Neutrophil (primary cell): ENCODE data around the gene ZC3H10.

Experiments used
- H3K27ac ChIP-seq: fragments of 200-600 bp; sonication (generic); 2 replicates; pipeline ENCODE4 v1.5.1; 2016; ENCODE audit warnings: mild to moderate bottlenecking, moderate library complexity
- H3K27me3 ChIP-seq: fragments of 200-600 bp; sonication (generic); 2 replicates; pipeline ENCODE4 v1.6.0; 2016; ENCODE audit warnings: mild to moderate bottlenecking
- H3K36me3 ChIP-seq: fragments of 200-600 bp; sonication (generic); 2 replicates; pipeline ENCODE4 v1.5.1; 2017
- H3K4me1 ChIP-seq, 2 experiments: fragments of 200-600 bp in 1 of 2; sonication (generic) in 1 of 2; 1 replicate in 1 of 2; 2 replicates in 1 of 2; pipeline versions ENCODE4 v1.5.1 to v1.6.1; 2013 to 2016; ENCODE audit warnings: low read depth in 1 of 2, low read length in 1 of 2, mild to moderate bottlenecking in 1 of 2, moderate library complexity in 1 of 2; ENCODE audit not compliant: control insufficient read depth in 1 of 2, insufficient read depth in 1 of 2
- H3K4me3 ChIP-seq, 2 experiments: fragments of 200-600 bp in 1 of 2; sonication (generic) in 1 of 2; 1 replicate in 1 of 2; 2 replicates in 1 of 2; pipeline ENCODE4 v1.5.1; 2013 to 2016; ENCODE audit warnings: low read depth in 1 of 2, low read length in 1 of 2, mild to moderate bottlenecking in 1 of 2, moderate library complexity in 1 of 2
- H3K9me3 ChIP-seq: fragments of 200-600 bp; sonication (generic); 2 replicates; pipeline ENCODE4 v1.5.1; 2016
- CTCF ChIP-seq: fragments of 200-600 bp; sonication (generic); IDR thresholded peaks from 2 replicates; pipeline ENCODE4 v1.5.1; 2016; ENCODE audit warnings: antibody characterized with exemption

ZC3H10 gene

GRCh38 chr12:56129206-56129941, 11.3 kb downstream of the ZC3H10 start:
- Histone ChIP-seq H3K36me3 (peaks cover 19% of the 10 kb centered on the region), H3K4me3 (peak overlapping the region; percentile 73 to 89), H3K9me3 (no peaks in the 10 kb centered on the region), H3K4me1 (peaks cover 62 to 63% of the 10 kb centered on the region in 2 experiments), H3K27me3 (no peaks in the 10 kb centered on the region), H3K27ac (peak overlapping the region; percentile 89)
- TF ChIP-seq CTCF = no peak

DNA sequence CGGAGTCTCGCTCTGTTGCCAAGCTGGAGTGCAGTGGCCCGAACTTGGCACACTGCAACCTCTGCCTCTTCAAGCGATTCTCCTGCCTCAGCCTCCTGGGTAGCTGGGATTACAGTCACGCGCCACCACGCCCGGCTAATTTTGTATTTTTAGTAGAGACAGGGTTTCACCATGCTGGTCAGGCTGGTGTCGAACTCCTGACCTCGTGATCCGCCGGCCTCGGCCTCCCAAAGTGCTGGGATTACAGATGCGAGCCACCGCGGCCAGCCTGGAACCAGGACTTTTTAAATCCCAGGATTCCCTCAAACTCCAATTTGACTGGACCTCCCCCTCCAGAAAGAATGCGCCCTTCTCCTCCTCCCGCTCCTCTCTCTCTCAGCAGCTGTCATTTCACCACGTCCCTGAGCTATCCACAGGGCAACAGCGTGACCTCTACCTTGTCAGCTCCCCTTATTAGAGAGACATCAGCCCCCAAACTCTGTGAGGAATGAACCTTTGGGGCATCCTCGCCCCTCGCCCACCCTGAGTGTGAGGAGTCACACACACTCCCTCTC, 12.0 kb downstream of the ZC3H10 start:
- Histone ChIP-seq H3K4me1 (peaks cover 57 to 62% of the 10 kb centered on the region in 2 experiments), H3K27me3 (no peaks in the 10 kb centered on the region), H3K4me3 (peak overlapping the region in 1 of 2 experiments; percentile 73), H3K27ac (peak overlapping the region; percentile 89), H3K36me3 (peaks cover 19% of the 10 kb centered on the region), H3K9me3 (no peaks in the 10 kb centered on the region)
- TF ChIP-seq CTCF = no peak

DNA sequence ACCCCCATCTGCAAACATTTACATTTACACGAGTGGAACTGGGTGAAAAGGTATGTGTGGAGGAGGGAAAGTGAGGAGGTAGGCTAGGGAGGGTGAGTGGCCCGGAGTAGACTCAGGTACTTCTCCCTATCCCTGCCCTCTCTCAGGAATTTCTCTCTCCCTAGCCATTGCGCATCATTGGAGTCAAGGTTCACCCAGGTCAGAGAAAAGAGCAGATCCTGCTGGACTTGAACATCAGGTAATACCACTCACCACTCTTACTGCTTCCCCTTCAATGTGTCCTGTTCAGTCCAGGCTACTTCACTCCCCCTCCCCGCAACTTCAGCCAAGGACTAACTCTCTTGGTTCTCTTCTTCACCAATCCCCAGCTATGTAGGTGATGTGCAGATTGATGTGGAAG, 12.8 kb downstream of the ZC3H10 start:
- no peak overlapping the region for H3K4me3 ChIP-seq
- no peaks in the 10 kb centered on the region for H3K27me3 ChIP-seq
- peaks cover 48 to 55% of the 10 kb centered on the region in 2 experiments for H3K4me1 ChIP-seq
- H3K9me3 ChIP-seq = no peaks in the 10 kb centered on the region
- TF ChIP-seq CTCF = no peak
- peak overlapping the region; percentile 89 for H3K27ac ChIP-seq
- H3K36me3 ChIP-seq = peaks cover 19% of the 10 kb centered on the region

GRCh38 chr12:56134897-56135296, 16.8 kb downstream of the ZC3H10 start:
- peaks cover 39% of the 10 kb centered on the region for H3K36me3 ChIP-seq
- H3K4me1 ChIP-seq = peaks cover 10 to 16% of the 10 kb centered on the region in 2 experiments
- H3K27me3 ChIP-seq = no peaks in the 10 kb centered on the region
- H3K27ac ChIP-seq = no peak overlapping the region
- no peak for TF ChIP-seq CTCF
- H3K9me3 ChIP-seq = no peaks in the 10 kb centered on the region
- H3K4me3 ChIP-seq = no peak overlapping the region

DNA sequence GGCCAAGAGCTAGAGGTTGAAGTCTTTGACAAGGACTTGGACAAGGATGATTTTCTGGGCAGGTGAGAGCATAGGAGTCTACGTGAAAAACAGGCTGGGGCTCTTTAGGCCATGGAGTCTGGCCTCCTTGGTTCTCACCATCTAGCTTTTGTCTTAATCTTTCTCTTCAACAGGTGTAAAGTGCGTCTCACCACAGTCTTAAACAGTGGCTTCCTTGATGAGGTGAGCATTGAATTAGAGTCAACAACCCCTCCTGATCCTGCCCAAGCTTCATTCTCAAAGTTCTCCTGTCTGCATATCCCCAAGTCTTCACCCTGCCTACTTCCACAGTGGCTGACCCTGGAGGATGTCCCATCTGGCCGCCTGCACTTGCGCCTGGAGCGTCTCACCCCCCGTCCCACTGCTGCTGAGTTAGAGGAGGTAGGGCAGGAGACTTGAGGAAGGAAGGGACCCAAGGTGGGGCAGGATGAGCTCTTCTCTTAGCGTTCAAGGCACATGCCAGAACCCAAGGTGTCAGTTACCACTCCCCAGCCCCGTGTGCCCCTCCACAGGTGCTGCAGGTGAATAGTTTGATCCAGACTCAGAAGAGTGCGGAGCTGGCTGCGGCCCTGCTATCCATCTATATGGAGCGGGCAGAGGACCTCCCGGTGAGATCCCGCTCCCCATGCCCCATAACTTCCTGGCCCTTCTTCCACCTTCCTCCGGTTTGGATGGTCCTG, 19.9 kb downstream of the ZC3H10 start:
- Histone ChIP-seq H3K27ac (no peak overlapping the region), H3K27me3 (no peaks in the 10 kb centered on the region), H3K4me1 (peaks cover 25 to 33% of the 10 kb centered on the region in 2 experiments), H3K36me3 (peaks cover 25% of the 10 kb centered on the region), H3K4me3 (no peak overlapping the region), H3K9me3 (no peaks in the 10 kb centered on the region)
- TF ChIP-seq CTCF = no peak
